NCI-H748 (cell line): ENCODE measurements around the gene RNASE9.
"Not testable (repeated sequence)": the region's sequence is repeated elsewhere in the genome, so short reads cannot be mapped to it uniquely, and the experiment has no call there.

Source experiments
- DNase-seq: peaks from one replicate; lab custom pipeline; 2025; ENCODE audit not compliant: unreplicated experiment; lab: John Stamatoyannopoulos, UW

Gene RNASE9

GRCh38 chr14:20524027-20524426 lies 36.8 kb downstream of the RNASE9 start:
- DNase-seq, result no peak

DNA sequence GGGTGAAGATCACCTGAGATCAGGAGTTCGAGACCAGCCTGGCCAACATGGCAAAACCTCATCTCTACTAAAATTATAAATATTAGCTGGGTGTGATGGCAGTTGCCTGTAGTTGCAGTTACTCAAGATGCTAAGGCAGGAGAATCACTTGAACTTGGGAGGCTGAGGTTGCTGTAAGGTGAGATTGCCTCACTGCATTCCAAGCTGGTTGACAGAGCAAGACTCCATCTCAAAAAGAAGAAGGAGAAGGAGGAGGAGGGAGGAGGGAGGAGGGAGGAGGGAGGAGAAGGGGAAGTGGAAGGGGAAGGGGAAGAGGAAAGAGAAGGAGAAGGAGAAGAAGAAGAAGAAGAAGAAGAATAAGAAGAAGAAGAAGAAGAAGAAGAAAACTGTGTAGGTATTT lies 38.5 kb downstream of the RNASE9 start:
- no peak for DNase-seq

DNA sequence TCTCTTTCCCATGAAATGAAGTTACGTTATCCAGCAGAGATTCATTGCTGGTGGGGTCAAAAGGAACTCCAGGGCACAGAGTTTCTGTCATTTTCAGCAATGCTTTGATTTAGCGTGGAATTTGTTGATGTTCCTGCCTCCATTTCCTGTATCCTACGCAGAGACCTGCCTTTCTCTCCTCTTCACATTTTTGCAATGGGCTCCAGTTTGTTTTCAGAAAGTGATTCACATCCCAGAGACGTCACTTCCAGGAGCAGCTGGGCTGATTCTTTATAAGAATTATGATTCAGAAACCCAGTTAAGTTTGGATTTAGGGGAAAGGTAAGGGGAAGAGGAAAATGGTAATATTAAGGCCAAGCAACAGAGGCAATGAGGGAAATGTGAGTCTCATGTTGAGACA lies 43.9 kb downstream of the RNASE9 start:
- no peak for DNase-seq

DNA sequence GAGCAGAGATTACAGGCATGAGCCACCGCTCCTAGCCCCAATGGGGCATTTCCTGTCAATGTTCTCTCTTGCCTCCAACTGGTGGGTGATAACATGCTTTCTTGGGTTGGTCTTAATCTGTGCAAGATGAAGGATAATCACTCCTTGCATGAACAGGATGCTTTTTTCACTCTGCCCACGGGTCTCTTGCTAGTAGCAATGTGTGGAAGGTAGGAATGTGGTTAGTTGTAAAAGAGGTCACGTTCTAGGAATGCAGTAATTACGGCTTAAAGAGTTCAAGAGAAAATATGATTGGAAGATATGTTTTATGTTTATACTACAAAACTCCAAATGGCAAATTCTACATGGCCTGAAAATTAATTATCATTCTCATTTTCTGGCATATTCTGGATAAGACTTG lies 45.0 kb downstream of the RNASE9 start:
- DNase-seq, result no peak

DNA sequence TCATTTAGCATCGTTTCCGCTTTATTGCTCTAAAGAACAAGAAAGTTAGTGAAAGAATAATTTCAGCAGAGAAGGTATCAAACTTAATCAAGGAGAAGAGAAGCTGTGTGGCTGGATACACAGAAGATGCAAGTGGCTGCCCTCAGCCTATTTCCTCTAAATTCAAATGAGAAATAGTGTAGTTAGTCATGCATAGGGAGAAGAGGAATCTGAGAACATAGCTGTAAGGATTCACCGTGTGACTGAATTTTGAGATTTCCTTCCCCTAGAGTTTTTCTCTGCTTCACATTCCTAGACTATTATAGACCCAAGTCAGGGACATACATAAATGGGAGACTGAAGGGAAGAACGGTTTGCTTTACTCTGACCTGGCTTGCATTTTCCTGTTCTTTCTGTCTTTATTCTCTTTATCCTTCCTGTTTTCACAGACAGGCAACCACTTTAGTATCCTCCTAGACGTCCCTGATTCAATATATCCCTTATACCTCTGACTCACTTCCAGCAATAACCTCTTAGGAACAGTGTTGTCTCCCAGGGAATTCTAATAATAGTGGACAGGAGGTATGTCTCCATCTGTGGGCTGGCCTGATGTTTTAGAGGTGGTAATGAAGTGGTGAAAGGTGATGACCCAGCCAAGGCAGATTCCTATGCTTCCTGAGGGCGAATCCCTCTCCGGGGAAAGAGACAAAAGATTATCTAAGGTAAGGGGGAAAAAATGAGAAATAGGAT lies 48.5 kb downstream of the RNASE9 start:
- no peak for DNase-seq

- no peak for DNase-seq
Observed at GRCh38 chr14:20508367-20508766, 52.5 kb downstream of the RNASE9 start.

GRCh38 chr14:20507537-20507936 lies 53.3 kb downstream of the RNASE9 start:
- not testable (repeated sequence) for DNase-seq

DNA sequence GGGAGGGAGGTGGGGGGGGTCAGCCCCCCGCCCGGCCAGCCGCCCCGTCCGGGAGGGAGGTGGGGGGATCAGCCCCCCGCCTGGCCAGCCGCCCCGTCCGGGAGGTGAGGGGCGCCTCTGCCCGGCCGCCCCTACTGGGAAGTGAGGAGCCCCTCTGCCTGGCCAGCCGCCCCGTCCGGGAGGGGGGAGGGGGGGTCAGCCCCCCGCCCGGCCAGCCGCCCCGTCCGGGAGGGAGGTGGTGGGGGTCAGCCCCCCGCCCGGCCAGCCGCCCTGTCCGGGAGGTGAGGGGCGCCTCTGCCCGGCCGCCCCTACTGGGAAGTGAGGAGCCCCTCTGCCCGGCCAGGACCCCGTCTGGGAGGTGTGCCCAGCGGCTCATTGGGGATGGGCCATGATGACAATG lies 54.1 kb downstream of the RNASE9 start:
- not testable (repeated sequence) for DNase-seq

- DNase-seq, result not testable (repeated sequence)
Observed at GRCh38 chr14:20506276-20506675, 54.6 kb downstream of the RNASE9 start.
